ENCODE results near the gene POU3F4.

Gene POU3F4

GRCh38 chrX:83508526-83509253, 600 bp downstream of the POU3F4 start:
- in situ Hi-C loops (cut with HindIII; ENCODE audit: low sequenced_read_pairs): no loop called here
- H3K4me3 ChIP-seq (ENCODE audit: low read depth, low read length): peak overlapping the region; percentile 48
- DNase-seq (ENCODE audit: low read depth, low spot score): no peak
- TF ChIP-seq CTCF (IDR thresholded peaks at IDR 0.05; ENCODE audit: low read depth, low read length): no peak

- no peak for TF ChIP-seq CTCF (IDR thresholded peaks at IDR 0.05; ENCODE audit: low read depth, low read length)
- peak overlapping the region; percentile 48 for H3K4me3 ChIP-seq (ENCODE audit: low read depth, low read length)
- peak; percentile 41 for DNase-seq (ENCODE audit: low read depth, low spot score)
- in situ Hi-C loops (cut with HindIII; ENCODE audit: low sequenced_read_pairs): no loop called here
These were observed 1.2 kb downstream of the POU3F4 start for GRCh38 chrX:83509254-83509801.

DNA sequence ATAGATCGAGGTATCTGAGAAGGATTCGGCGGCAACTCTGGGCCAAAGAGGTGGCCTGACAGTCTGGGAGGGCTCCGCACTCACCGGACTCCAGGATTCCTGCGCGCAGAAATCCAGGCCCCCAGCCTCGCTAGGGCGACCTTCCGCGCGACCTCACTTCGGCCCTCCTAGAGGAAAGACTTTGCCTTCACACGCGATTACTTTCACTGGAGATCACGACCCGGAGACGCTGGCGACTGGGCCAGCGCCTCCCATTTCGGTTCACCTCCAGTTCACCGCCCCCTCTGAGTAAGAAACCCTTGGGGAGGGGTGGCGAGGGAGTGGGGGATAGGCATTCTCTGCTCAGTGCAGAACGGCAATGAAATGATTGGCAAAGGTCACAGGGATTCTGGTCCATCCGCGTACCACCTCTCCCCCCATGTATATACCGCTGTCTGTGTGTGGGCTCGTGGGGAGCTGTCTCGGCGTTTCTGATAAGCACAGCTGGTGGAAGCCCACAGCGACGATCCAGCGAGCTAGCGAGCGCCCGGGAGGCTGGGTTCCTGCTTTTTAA, 2.5 kb downstream of the POU3F4 start:
- DNase-seq (ENCODE audit: low read depth, low spot score): peak; percentile 38
- H3K4me3 ChIP-seq (ENCODE audit: low read depth, low read length): peak overlapping the region; percentile 48
- TF ChIP-seq CTCF (IDR thresholded peaks at IDR 0.05; ENCODE audit: low read depth, low read length): no peak
- in situ Hi-C loops (cut with HindIII; ENCODE audit: low sequenced_read_pairs): no loop called here

DNA sequence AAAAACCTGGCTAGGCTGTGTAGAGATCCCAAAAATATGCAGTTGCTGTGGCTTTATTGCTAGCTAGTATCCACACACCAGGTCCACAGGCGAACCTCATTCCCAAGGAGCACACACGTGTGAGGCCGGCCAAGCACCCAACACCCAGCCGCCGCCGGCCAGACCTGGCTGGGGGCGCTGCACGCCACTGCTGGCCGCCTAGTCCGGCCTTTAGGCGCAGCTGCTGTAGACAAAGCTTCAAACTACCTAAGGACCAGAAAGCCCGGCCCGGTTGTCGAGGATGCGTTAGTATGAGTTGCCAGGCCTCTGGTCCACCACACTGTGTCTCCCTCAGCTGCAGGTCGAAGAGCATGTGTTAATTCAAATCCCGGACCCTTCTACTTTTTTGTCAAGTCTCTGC, 3.1 kb downstream of the POU3F4 start:
- no peak for TF ChIP-seq CTCF (IDR thresholded peaks at IDR 0.05; ENCODE audit: low read depth, low read length)
- DNase-seq (ENCODE audit: low read depth, low spot score): peak; percentile 64
- peak overlapping the region; percentile 48 for H3K4me3 ChIP-seq (ENCODE audit: low read depth, low read length)
- in situ Hi-C loops (cut with HindIII; ENCODE audit: low sequenced_read_pairs): no loop called here

DNA sequence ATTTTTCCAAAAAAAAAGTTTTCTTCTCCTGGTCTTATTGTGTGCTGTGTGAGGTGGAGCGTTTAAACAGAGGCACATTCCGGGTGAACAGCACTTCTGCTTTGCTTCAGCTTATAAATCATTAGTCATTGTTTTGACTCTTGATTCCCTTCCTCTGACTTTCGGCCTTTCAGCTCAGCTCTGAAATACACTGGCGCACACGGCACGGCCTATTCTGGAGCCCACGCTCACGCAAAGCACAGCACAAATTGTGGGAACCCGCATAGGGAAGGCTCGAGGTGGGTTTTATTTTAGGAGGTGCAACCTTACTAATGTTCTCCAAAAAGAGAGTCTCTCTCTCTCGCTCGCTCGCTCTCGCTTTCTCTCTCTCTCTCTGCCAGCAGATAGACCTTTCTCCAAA, 4.0 kb downstream of the POU3F4 start:
- DNase-seq (ENCODE audit: low read depth, low spot score): peak; percentile 24
- no peak for TF ChIP-seq CTCF (IDR thresholded peaks at IDR 0.05; ENCODE audit: low read depth, low read length)
- no peak overlapping the region for H3K4me3 ChIP-seq (ENCODE audit: low read depth, low read length)
- in situ Hi-C loops (cut with HindIII; ENCODE audit: low sequenced_read_pairs): no loop called here

- in situ Hi-C loops (cut with HindIII; ENCODE audit: low sequenced_read_pairs): no loop called here
- no peak overlapping the region for H3K4me3 ChIP-seq (ENCODE audit: low read depth, low read length)
- no peak for DNase-seq (ENCODE audit: low read depth, low spot score)
- no peak for TF ChIP-seq CTCF (IDR thresholded peaks at IDR 0.05; ENCODE audit: low read depth, low read length)
These were observed 8.5 kb downstream of the POU3F4 start for GRCh38 chrX:83516597-83516996.
